Left lobe of liver (tissue), 2 donors: ENCODE measurements around the gene BFAR. TPM values are rescaled to one million over a fixed set of nuclear protein-coding genes. Genes with fewer than 3 reads are reported as not detected.
A peak's percentile ranks its signal among the peaks of the same experiment; 100 is the strongest.
"Not testable (repeated sequence)": the region's sequence is repeated elsewhere in the genome, so short reads cannot be mapped to it uniquely, and the experiment has no call there.

Source experiments
- ATAC-seq: fragments of 200-7000 bp; cut with Tn5 transposase; one replicate; pipeline ENCODE4 v1.9.1; 2020; ENCODE audit warnings: mild to moderate bottlenecking, moderate library complexity
- DNase-seq: peaks from one replicate; pipeline ENCODE4 v3.0.0-alpha.2; 2020; ENCODE audit warnings: low spot score
- total RNA-seq: library from RNA; stranded (reverse); gene quantifications from one replicate; pipeline ENCODE4 v1.2.1, GENCODE V29; 2021
- donor health status: DM: no; HTN: no; CAD: no; lungs with moderate emphysema.
- donor health status: DM: no; HTN: yes; CAD: no.

BFAR gene
- total RNA-seq, 1 donor from 2014 or later, result 17.5 TPM

- not testable (repeated sequence) for ATAC-seq, DNase-seq
Measured at GRCh38 chr16:14685870-14686793, 53.4 kb downstream of the BFAR start.

DNA sequence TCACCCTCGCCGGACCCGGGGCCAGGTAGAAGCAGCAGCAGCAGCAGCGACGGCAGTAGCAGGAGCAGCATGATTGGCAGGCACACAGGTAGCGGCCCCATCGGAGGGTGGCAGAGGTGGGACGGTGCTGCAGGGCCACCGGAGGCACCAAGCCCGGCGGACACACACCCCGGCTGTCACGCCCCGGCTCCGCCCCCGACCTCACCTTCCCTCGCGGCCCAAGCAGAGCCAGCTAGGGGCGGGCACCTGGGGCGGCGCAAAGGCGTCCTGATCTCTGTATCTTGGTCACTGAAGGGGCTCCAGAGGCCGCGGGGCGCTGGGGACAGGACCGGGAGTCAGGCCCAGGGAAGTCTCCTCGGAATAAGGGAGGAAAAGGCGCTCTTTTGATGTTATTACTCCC, 61.4 kb downstream of the BFAR start, which contains the start of gene PLA2G10:
Gene PLA2G10 (minus strand): TSS at position 180 of the 400 bp plus-strand sequence. CDS start 79 bp downstream, at position 101.
- ATAC-seq, DNase-seq: not testable (repeated sequence)

- not testable (repeated sequence) for DNase-seq
- peak; percentile 38 for ATAC-seq
Measured at GRCh38 chr16:14701859-14702258, 69.1 kb downstream of the BFAR start.

DNA sequence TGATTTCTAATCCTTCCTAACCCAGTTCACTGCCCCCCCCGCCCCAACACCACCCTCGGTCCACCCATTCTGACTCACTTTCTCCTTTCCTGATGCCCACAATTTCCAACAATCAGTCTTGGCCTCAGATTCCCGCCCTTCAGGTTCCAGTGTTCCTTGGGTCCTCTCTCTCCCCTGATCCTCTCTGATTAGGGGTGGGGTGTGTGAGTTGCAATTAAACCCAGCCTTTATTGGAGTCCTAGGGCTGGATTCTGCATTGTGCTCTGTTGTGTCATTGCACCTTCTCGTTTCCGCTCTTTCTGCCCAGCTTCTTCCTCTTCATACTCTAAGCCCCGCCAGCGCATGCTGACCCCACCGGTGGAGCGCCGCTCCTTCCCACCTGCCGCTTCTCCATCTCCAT, 69.9 kb downstream of the BFAR start:
- not testable (repeated sequence) for DNase-seq, ATAC-seq

DNA sequence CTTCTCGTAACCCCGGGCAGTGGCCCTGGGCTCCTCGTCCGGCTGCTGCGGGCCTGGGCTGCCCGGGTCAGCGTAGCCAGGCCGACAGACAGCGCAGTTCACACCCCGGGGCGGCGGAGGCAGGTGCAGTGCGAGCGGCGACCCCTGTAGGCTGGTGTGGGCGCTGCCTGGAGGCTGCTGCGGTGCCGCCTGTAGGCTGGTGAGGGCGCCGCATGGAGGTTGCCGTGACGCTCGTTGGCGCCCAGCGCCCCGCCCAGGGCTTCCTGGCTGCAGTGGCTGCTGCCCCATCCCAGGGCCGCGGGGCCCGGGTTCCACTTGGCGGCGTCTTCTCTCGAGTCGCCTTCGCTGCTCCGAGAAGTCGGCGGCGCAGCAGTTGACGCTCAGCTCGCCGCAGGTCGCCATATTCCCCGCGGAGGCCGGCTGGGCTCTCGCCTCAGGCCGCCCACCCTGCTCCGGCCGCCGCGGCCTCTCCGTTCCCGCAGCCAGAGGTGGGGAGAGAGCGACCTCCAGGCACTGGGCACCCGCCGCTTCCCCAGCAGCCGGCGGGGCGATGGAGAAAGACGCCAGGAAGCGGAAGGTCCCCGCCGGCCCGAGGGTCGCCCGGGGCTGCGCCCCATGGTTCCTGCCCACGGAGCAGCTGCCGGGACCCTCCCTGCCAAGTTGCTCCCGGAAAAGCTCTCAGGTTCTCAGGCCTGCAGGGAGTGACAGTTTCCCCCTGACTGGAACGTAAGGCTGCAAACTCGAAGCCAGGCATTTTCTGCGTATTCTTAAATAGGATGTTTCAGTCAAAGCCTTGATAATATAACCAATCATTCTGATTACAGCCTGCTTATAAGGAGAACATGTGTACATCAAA, 70.6 kb downstream of the BFAR start, which contains the start of gene NPIPA3:
Gene NPIPA3 (plus strand): TSS at position 256 of the 856 bp plus-strand sequence. CDS start 5,533 bp downstream, outside the sequence.
- peak; percentile 100 for ATAC-seq

More for the DNA sequence above, 70.6 kb downstream of the BFAR start, which contains the start of gene NPIPA3:
- not testable (repeated sequence) for DNase-seq

Other genes with a start within 250 kb of the BFAR start
- 14.5 TPM for gene PARN, start 2.7 kb upstream of the BFAR start, total RNA-seq
- gene PLA2G10, start 61.4 kb downstream of the BFAR start, total RNA-seq, result not detected
- gene NPIPA3, start 70.5 kb downstream of the BFAR start, total RNA-seq, result 0.88 TPM
- gene NPIPA2, start 109.6 kb downstream of the BFAR start, total RNA-seq, result 0.45 TPM
- gene NOMO1, start 200.8 kb downstream of the BFAR start, total RNA-seq, result 37.8 TPM